Measurements from ENCODE around the gene HES2.

GRCh38 chr1:6409053-6409452 is 10.7 kb downstream of the HES2 start:
- TF ChIP-seq CTCF (IDR thresholded peaks at IDR 0.05) (no peak), POLR2A (IDR thresholded peaks at IDR 0.05) (no peak), EP300 (IDR thresholded peaks at IDR 0.05; ENCODE audit: low read depth) (no peak)

Measured in transverse colon (tissue), 3 donors.